ENCODE results near the gene ALK. TPM values are rescaled to one million over a fixed set of nuclear protein-coding genes. Genes with fewer than 3 reads are reported as not detected.

ALK gene
- total RNA-seq, 4 donors from 2014 or later, result 0.06 to 4.1 TPM; not detected in 2

DNA sequence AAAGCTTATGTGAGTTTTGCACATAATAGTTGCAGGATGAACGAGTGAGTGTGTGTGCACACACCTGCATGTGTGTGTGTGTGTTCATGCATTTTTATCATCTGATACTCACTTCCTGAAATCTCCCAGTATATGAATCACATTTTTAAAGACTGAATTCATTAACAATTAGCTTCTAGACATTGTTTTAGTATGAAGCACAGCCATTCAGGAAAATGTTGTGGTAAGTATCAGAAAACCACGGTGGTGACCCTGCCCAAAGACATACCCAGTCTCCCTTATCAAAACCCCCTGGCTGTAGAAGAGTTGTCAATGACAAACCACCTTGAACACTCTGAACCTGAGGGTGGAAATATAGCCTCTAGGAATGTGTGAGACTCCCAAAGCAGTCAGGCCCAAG is 220.8 kb downstream of the ALK start:
- H3K27ac ChIP-seq, result no peak overlapping the region
- no peak for TF ChIP-seq POLR2A (IDR thresholded peaks at IDR 0.05)
- TF ChIP-seq, protein P1, sequence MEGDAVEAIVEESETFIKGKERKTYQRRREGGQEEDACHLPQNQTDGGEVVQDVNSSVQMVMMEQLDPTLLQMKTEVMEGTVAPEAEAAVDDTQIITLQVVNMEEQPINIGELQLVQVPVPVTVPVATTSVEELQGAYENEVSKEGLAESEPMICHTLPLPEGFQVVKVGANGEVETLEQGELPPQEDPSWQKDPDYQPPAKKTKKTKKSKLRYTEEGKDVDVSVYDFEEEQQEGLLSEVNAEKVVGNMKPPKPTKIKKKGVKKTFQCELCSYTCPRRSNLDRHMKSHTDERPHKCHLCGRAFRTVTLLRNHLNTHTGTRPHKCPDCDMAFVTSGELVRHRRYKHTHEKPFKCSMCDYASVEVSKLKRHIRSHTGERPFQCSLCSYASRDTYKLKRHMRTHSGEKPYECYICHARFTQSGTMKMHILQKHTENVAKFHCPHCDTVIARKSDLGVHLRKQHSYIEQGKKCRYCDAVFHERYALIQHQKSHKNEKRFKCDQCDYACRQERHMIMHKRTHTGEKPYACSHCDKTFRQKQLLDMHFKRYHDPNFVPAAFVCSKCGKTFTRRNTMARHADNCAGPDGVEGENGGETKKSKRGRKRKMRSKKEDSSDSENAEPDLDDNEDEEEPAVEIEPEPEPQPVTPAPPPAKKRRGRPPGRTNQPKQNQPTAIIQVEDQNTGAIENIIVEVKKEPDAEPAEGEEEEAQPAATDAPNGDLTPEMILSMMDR (IDR thresholded peaks at IDR 0.05), result no peak
- H3K27me3 ChIP-seq, result no peaks in the 10 kb centered on the region
- intact Hi-C loops (cut with DNase I; ENCODE audit: low total_unique reads), result no loop called here
- no peak for DNase-seq
- no peak overlapping the region for H3K4me3 ChIP-seq
- no peaks in the 10 kb centered on the region for H3K36me3 ChIP-seq
- H3K4me1 ChIP-seq, result no peaks in the 10 kb centered on the region
- H3K9me3 ChIP-seq, result no peaks in the 10 kb centered on the region

DNA sequence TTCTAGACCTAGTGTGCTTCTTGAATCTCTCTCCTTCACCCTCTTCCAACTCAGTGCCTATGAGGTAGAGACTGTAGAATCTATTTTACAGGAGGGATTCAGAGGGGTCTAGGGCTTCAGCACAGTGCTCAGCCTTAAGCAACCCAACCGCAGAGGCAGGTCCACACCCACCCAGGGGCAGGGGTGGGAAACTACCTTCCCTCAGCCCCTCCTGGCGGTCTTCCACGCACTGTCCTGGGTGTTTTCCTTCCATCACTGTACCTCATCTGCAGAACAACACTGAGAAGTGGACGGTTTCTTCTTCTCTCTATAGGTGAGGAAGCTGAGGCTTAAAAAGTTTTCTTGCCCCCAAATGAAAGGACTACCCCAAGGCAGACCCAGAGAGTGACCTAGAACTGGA is 222.3 kb downstream of the ALK start:
- no peak overlapping the region for H3K27ac ChIP-seq
- no peaks in the 10 kb centered on the region for H3K4me1 ChIP-seq
- H3K27me3 ChIP-seq, result no peaks in the 10 kb centered on the region
- DNase-seq, result no peak
- no peak for TF ChIP-seq POLR2A (IDR thresholded peaks at IDR 0.05)
- TF ChIP-seq, protein P1 (IDR thresholded peaks at IDR 0.05), result no peak
- H3K4me3 ChIP-seq, result no peak overlapping the region
- intact Hi-C loops (cut with DNase I; ENCODE audit: low total_unique reads), result no loop called here
- H3K9me3 ChIP-seq, result no peaks in the 10 kb centered on the region
- H3K36me3 ChIP-seq, result no peaks in the 10 kb centered on the region

DNA sequence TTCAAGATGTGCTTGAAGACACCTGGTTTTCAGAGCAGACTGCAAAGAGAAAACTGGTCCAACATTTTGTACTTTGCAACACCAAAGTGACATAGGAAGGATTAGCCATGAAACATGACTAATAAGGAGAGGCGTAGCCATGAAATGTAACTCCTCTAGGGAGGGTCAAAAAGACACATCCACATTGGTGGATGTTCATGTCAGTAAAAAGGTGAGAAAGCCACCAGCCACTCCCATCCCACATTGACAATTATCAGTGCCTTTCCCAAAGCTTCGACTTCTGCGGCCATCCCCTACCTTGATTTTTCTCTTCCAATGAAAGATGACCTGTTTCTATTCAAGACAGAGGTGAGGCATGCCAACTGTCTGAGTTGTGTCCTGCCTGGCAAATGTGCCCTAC is 223.2 kb downstream of the ALK start:
- H3K27ac ChIP-seq, result no peak overlapping the region
- no peaks in the 10 kb centered on the region for H3K36me3 ChIP-seq
- H3K27me3 ChIP-seq, result no peaks in the 10 kb centered on the region
- DNase-seq, result no peak
- no peak overlapping the region for H3K4me3 ChIP-seq
- intact Hi-C loops (cut with DNase I; ENCODE audit: low total_unique reads), result no loop called here
- H3K9me3 ChIP-seq, result no peaks in the 10 kb centered on the region
- no peak for TF ChIP-seq POLR2A (IDR thresholded peaks at IDR 0.05)
- TF ChIP-seq, protein P1 (IDR thresholded peaks at IDR 0.05), result no peak
- no peaks in the 10 kb centered on the region for H3K4me1 ChIP-seq

DNA sequence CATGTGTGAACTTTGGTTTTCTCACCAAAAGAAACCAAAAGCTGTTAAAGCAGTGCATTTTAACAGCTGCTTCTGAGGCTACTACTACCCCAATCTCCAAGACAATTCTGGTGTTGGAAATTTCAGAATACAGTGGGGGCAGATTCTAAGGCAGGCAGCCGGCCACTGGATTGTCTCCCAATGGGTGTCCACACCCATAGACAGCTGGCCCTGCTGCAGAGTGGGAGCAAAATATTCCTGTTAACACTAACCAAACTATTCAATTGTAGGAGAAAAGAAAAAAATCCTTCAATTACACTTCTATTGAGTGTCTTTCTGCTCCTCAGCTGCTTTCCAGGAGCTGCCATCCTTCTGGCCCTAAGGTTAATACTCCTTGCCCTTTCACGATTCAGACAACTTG is 223.7 kb downstream of the ALK start:
- Histone ChIP-seq H3K36me3 (no peaks in the 10 kb centered on the region), H3K4me3 (no peak overlapping the region), H3K9me3 (no peaks in the 10 kb centered on the region), H3K27me3 (no peaks in the 10 kb centered on the region), H3K4me1 (no peaks in the 10 kb centered on the region), H3K27ac (no peak overlapping the region)
- intact Hi-C loops (cut with DNase I; ENCODE audit: low total_unique reads), result no loop called here
- no peak for DNase-seq
- no peak for TF ChIP-seq POLR2A (IDR thresholded peaks at IDR 0.05)
- TF ChIP-seq, protein P1 (IDR thresholded peaks at IDR 0.05), result no peak

DNA sequence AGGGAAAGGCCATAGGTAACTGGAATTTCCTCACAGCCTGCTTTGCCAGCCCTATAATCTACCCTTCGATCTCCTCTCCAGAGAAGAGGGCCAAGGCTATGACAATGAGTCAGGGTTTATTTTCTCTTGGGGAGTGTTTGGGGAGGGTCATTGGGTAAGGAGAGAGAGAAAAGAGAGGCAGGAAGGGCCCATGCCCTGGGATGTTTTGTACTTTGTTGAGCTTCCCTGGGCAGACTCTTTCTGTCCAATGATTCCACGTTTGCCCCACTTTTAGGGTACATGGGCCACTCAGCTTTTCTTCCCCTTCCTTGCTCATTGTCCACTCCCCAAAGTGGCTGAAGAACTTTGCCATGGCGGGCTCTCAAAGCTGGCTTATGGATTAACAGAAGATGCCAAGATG is 224.2 kb downstream of the ALK start:
- H3K36me3 ChIP-seq, result no peaks in the 10 kb centered on the region

More for the DNA sequence above, 224.2 kb downstream of the ALK start:
- H3K27me3 ChIP-seq, result no peaks in the 10 kb centered on the region
- TF ChIP-seq, protein P1 (IDR thresholded peaks at IDR 0.05), result no peak
- TF ChIP-seq POLR2A (IDR thresholded peaks at IDR 0.05), result no peak
- no peak for DNase-seq
- H3K27ac ChIP-seq, result no peak overlapping the region
- no peaks in the 10 kb centered on the region for H3K4me1 ChIP-seq
- intact Hi-C loops (cut with DNase I; ENCODE audit: low total_unique reads), result no loop called here
- H3K4me3 ChIP-seq, result no peak overlapping the region
- no peaks in the 10 kb centered on the region for H3K9me3 ChIP-seq
